Spleen (tissue), 11 donors: ENCODE results near the gene CCHCR1. TPM values are rescaled to one million over a fixed set of nuclear protein-coding genes. Genes with fewer than 3 reads are reported as not detected.

Experiments
- DNase-seq: peaks from one replicate; pipeline ENCODE4 v3.0.0-alpha.2; 2020
- H3K27ac ChIP-seq, 8 donors: fragments of 200-600 bp; sonication (generic) in 7 of 8; 1 replicate in 4 of 8; 2 replicates in 4 of 8; pipeline versions ENCODE4 v1.5.0 to v1.8.0; 2016 to 2021; ENCODE audit warnings: inconsistent platforms in 4 of 8, mild to moderate bottlenecking in 4 of 8, moderate library complexity in 1 of 8
- H3K27me3 ChIP-seq, 7 donors: fragments of 200-600 bp; sonication (generic) in 6 of 7; replicated peaks in 1 of 7; 1 replicate in 4 of 7; 2 replicates in 3 of 7; pipeline versions ENCODE4 v1.5.0 to v1.8.0; 2016 to 2021; ENCODE audit warnings: inconsistent platforms in 3 of 7, mild to moderate bottlenecking in 1 of 7
- H3K36me3 ChIP-seq, 6 donors: fragments of 200-600 bp; sonication (generic) in 5 of 6; 1 replicate in 4 of 6; 2 replicates in 2 of 6; pipeline versions ENCODE4 v1.5.0 to v1.8.0; 2016 to 2021; ENCODE audit warnings: inconsistent platforms in 2 of 6
- H3K4me1 ChIP-seq, 6 donors: fragments of 200-600 bp; sonication (generic) in 5 of 6; 1 replicate in 3 of 6; 2 replicates in 3 of 6; pipeline versions ENCODE4 v1.5.0 to v1.8.0; 2016 to 2021; ENCODE audit warnings: inconsistent platforms in 3 of 6
- H3K4me3 ChIP-seq, 8 donors: fragments of 200-600 bp; sonication (generic) in 7 of 8; 1 replicate in 4 of 8; 2 replicates in 4 of 8; pipeline versions ENCODE4 v1.5.0 to v1.8.0; 2016 to 2021; ENCODE audit warnings: inconsistent platforms in 4 of 8, mild to moderate bottlenecking in 4 of 8, moderate library complexity in 2 of 8
- H3K9me3 ChIP-seq, 8 donors: fragments of 200-600 bp; sonication (generic) in 7 of 8; 1 replicate in 4 of 8; 2 replicates in 4 of 8; pipeline versions ENCODE4 v1.5.0 to v1.8.0; 2016 to 2021; ENCODE audit warnings: inconsistent platforms in 4 of 8
- CTCF ChIP-seq, 11 experiments: fragments of 200-600 bp in 7 of 11; fragments of 450-650 bp in 4 of 11; sonication (generic) in 4 of 11; IDR thresholded peaks in 8 of 11; conservative IDR thresholded peaks in 3 of 11; 1 replicate in 7 of 11; 2 replicates in 4 of 11; pipeline versions ENCODE4 v1.4.0 to v1.8.0; 2016 to 2021; ENCODE audit warnings: antibody characterized with exemption in 11 of 11, inconsistent platforms in 4 of 11, mild to moderate bottlenecking in 1 of 11
- POLR2A ChIP-seq, 3 donors: fragments of 450-650 bp; IDR thresholded peaks; one replicate each; pipeline ENCODE4 v1.5.1; 2017; ENCODE audit warnings: antibody characterized with exemption in 3 of 3, mild to moderate bottlenecking in 1 of 3
- POLR2AphosphoS5 ChIP-seq, 3 donors: sonication (generic); formaldehyde crosslinking; IDR thresholded peaks; one replicate each; pipeline ENCODE4 v1.5.1; 2017; ENCODE audit warnings: antibody characterized with exemption in 3 of 3
- WGBS, 5 donors: extraction: QIAGEN DNeasy Blood & Tissue Kit in 3 of 5; methylation state at CpG; one replicate each; pipeline versions ENCODE4 v1.1.5 to v1.1.7; 2013 to 2018; 5-methylcytosine and 5-hydroxymethylcytosine counted together
- intact Hi-C: fragments of 100-400 bp; cut with DNase I; formaldehyde crosslinking; loops from one replicate; pipeline ENCODE4 v1.15.0; 2023; ENCODE audit warnings: low total_unique reads
- polyA plus RNA-seq, 3 donors: library from polyadenylated mRNA; stranded (reverse); fragments of 200-250 nt; gene quantifications; one replicate each; pipeline ENCODE4 v1.2.1, GENCODE V29; 2013
- total RNA-seq, 7 donors: library from RNA; depleted of rRNA in 3 of 7; stranded (reverse); fragments of >200 nt in 3 of 7; fragmentation: NEBNext Ultra II Directional in 4 of 7; extraction: Animal tissue kit (Norgen Biotek cat#: 25700) in 4 of 7; gene quantifications; one replicate each; pipeline versions ENCODE4 v1.1.0 to v1.2.1, GENCODE V29; 2016 to 2021
- donor health status: healthy with polysubstance abuse.
- donor health status: DM: no; HTN: no; CAD: no; lungs with moderate emphysema.
- donor health status: DM: no; HTN: no; CAD: no.
- donor health status: Bipolar disorder and iron deficiency.
- donor health status: healthy.
- donor health status: DM: no; HTN: no; CAD: no.
- donor health status: DM: yes; HTN: yes; CAD: no.

The CCHCR1 gene
- total and polyA plus RNA-seq, 10 donors: 7.7 to 22.5 (median 13.9) TPM

GRCh38 chr6:31107052-31107451, 50.5 kb downstream of the CCHCR1 start:
- 54 to 92% (median 73%) methylated on average over 4 of the region's 4 CpGs for WGBS, 5 donors
- no peaks in the 10 kb centered on the region for H3K9me3 ChIP-seq
- no peak overlapping the region for H3K27ac ChIP-seq
- peaks cover 0 to 32% (median 0%) of the 10 kb centered on the region in 7 donors for H3K27me3 ChIP-seq
- no peaks in the 10 kb centered on the region for H3K4me1 ChIP-seq
- no peak for DNase-seq
- intact Hi-C loops: no loop called here
- H3K36me3 ChIP-seq: no peaks in the 10 kb centered on the region
- H3K4me3 ChIP-seq: no peak overlapping the region
- TF ChIP-seq CTCF (IDR thresholded peaks at IDR 0.05 in 8 of 11, conservative IDR thresholded peaks at IDR 0.05 in 3 of 11) (no peak), POLR2A (IDR thresholded peaks at IDR 0.05) (no peak), POLR2AphosphoS5 (IDR thresholded peaks at IDR 0.05) (no peak)

GRCh38 chr6:31103136-31103535, 54.5 kb downstream of the CCHCR1 start:
- 93 to 99% (median 97%) methylated on average over 2 of the region's 2 CpGs for WGBS, 5 donors
- DNase-seq: no peak

GRCh38 chr6:31098449-31098938, 59.1 kb downstream of the CCHCR1 start:
- Histone ChIP-seq H3K27me3 (no peaks in the 10 kb centered on the region), H3K4me3 (no peak overlapping the region), H3K9me3 (no peaks in the 10 kb centered on the region), H3K27ac (no peak overlapping the region), H3K36me3 (no peaks in the 10 kb centered on the region), H3K4me1 (peaks cover 11 to 42% (median 30%) of the 10 kb centered on the region in 6 donors)
- no peak for TF ChIP-seq CTCF (IDR thresholded peaks at IDR 0.05 in 8 of 11, conservative IDR thresholded peaks at IDR 0.05 in 3 of 11)
- no peak for TF ChIP-seq POLR2AphosphoS5 (IDR thresholded peaks at IDR 0.05)
- TF ChIP-seq POLR2A (IDR thresholded peaks at IDR 0.05): no peak
- 86 to 97% (median 92%) methylated on average over 4 of the region's 4 CpGs for WGBS, 5 donors
- no peak for DNase-seq
- intact Hi-C loops: no loop called here

More at GRCh38 chr6:31103136-31103535, 54.5 kb downstream of the CCHCR1 start:
- no peaks in the 10 kb centered on the region for H3K9me3 ChIP-seq
- intact Hi-C loops: no loop called here
- H3K4me3 ChIP-seq: no peak overlapping the region
- H3K36me3 ChIP-seq: no peaks in the 10 kb centered on the region
- no peaks in the 10 kb centered on the region for H3K4me1 ChIP-seq
- TF ChIP-seq POLR2AphosphoS5 (IDR thresholded peaks at IDR 0.05): no peak
- no peak for TF ChIP-seq POLR2A (IDR thresholded peaks at IDR 0.05)
- no peak for TF ChIP-seq CTCF (IDR thresholded peaks at IDR 0.05 in 8 of 11, conservative IDR thresholded peaks at IDR 0.05 in 3 of 11)
- H3K27ac ChIP-seq: no peak overlapping the region
- no peaks in the 10 kb centered on the region for H3K27me3 ChIP-seq

- H3K4me1 ChIP-seq: peaks cover 11 to 45% (median 30%) of the 10 kb centered on the region in 6 donors
- H3K27me3 ChIP-seq: no peaks in the 10 kb centered on the region
- intact Hi-C loops: no loop called here
- 60 to 78% (median 72%) methylated on average over 5 of the region's 5 CpGs for WGBS, 5 donors
- DNase-seq: no peak
- H3K27ac ChIP-seq: no peak overlapping the region
- TF ChIP-seq POLR2AphosphoS5 (IDR thresholded peaks at IDR 0.05) (no peak), POLR2A (IDR thresholded peaks at IDR 0.05) (no peak), CTCF (IDR thresholded peaks at IDR 0.05 in 8 of 11, conservative IDR thresholded peaks at IDR 0.05 in 3 of 11) (no peak)
- H3K9me3 ChIP-seq: no peaks in the 10 kb centered on the region
- H3K36me3 ChIP-seq: no peaks in the 10 kb centered on the region
- H3K4me3 ChIP-seq: no peak overlapping the region
These were observed 60.9 kb downstream of the CCHCR1 start for GRCh38 chr6:31096656-31097055.
